Fibroblast of lung (primary cell): Measurements from ENCODE around the gene AK4. TPM values are rescaled to one million over a fixed set of nuclear protein-coding genes. Genes with fewer than 3 reads are reported as not detected.

ENCODE experiments used
- DNase-seq, 2 donors: peaks; one replicate each; pipeline versions ENCODE4 v3.0.0 to v3.0.0-alpha.2; 2010; ENCODE audit warnings: low read depth in 2 of 2
- H2AFZ ChIP-seq: 2 replicates; pipeline ENCODE4 v1.5.1; 2012; ENCODE audit warnings: low read length, control low read depth, inconsistent platforms
- H3K27ac ChIP-seq: 2 replicates; pipeline ENCODE4 v1.5.1; 2011; ENCODE audit warnings: low read length, control low read depth; ENCODE audit not compliant: insufficient read depth
- H3K27me3 ChIP-seq: 2 replicates; pipeline ENCODE4 v1.5.1; 2011; ENCODE audit warnings: mild to moderate bottlenecking, low read length; ENCODE audit not compliant: control insufficient read depth, insufficient read depth
- H3K36me3 ChIP-seq: 2 replicates; pipeline ENCODE4 v1.5.1; 2011; ENCODE audit warnings: low read length; ENCODE audit not compliant: control insufficient read depth, insufficient read depth
- H3K4me1 ChIP-seq: 2 replicates; pipeline ENCODE4 v1.5.1; 2011; ENCODE audit warnings: low read length; ENCODE audit not compliant: control insufficient read depth, insufficient read depth; ENCODE audit errors: extremely low read depth
- H3K4me2 ChIP-seq: 2 replicates; pipeline ENCODE4 v1.5.1; 2011; ENCODE audit warnings: low read length, control low read depth; ENCODE audit not compliant: insufficient read depth; ENCODE audit errors: extremely low read depth
- H3K4me3 ChIP-seq, 4 experiments: fragments of 200-600 bp in 1 of 4; sonication (generic) in 1 of 4; replicated peaks in 1 of 4; 2 replicates each; pipeline ENCODE4 v1.5.1; 2011 to 2016; ENCODE audit warnings: low read length in 4 of 4, low read depth in 3 of 4, mild to moderate bottlenecking in 3 of 4, control low read depth in 2 of 4, inconsistent platforms in 1 of 4, mixed read lengths in 1 of 4; ENCODE audit not compliant: insufficient read depth in 1 of 4; ENCODE audit errors: control extremely low read depth in 1 of 4
- H3K79me2 ChIP-seq: 2 replicates; pipeline ENCODE4 v1.5.1; 2012; ENCODE audit warnings: mild to moderate bottlenecking, low read length, inconsistent platforms; ENCODE audit not compliant: control insufficient read depth, insufficient read depth
- H3K9ac ChIP-seq: 2 replicates; pipeline ENCODE4 v1.5.1; 2011; ENCODE audit warnings: mild to moderate bottlenecking, low read length, control low read depth; ENCODE audit not compliant: insufficient read depth
- H3K9me3 ChIP-seq: 2 replicates; pipeline ENCODE4 v1.5.1; 2012; ENCODE audit warnings: low read depth, low read length; ENCODE audit not compliant: control insufficient read depth, insufficient read depth
- H4K20me1 ChIP-seq: 2 replicates; pipeline ENCODE4 v1.5.1; 2011; ENCODE audit warnings: low read length; ENCODE audit not compliant: control insufficient read depth, insufficient read depth; ENCODE audit errors: extremely low read depth
- EZH2 ChIP-seq: IDR thresholded peaks from 2 replicates; pipeline ENCODE4 v1.5.1; 2012; ENCODE audit warnings: low read length, control low read depth, mild to moderate bottlenecking; ENCODE audit errors: missing control alignments
- polyA plus RNA-seq, 2 donors: library from polyadenylated mRNA; depleted of rRNA in 1 of 2; stranded (reverse) in 1 of 2; unstranded in 1 of 2; fragments of >200 nt; gene quantifications; 2 replicates each; pipeline ENCODE4 v1.2.1, GENCODE V29; 2011 to 2012; ENCODE audit warnings: missing spikeins in 1 of 2
- total RNA-seq: library from RNA; depleted of rRNA; stranded (reverse); fragments of >200 nt; gene quantifications from 2 replicates; pipeline ENCODE4 v1.2.1, GENCODE V29; 2014
- TF ChIP-seq, protein P1 (sequence below), 2 donors: IDR thresholded peaks in 1 of 2; conservative IDR thresholded peaks in 1 of 2; 1 replicate in 1 of 2; 2 replicates in 1 of 2; pipeline ENCODE4 v1.5.1; 2011 to 2012; ENCODE audit warnings: low read length in 2 of 2, control low read depth in 1 of 2, inconsistent platforms in 1 of 2, low read depth in 1 of 2, mild to moderate bottlenecking in 1 of 2

Gene AK4
- total and polyA plus RNA-seq, 2 donors (not counting 1 experiment from before 2014, with no cell fraction given) = 6.3 to 49.3 TPM

DNA sequence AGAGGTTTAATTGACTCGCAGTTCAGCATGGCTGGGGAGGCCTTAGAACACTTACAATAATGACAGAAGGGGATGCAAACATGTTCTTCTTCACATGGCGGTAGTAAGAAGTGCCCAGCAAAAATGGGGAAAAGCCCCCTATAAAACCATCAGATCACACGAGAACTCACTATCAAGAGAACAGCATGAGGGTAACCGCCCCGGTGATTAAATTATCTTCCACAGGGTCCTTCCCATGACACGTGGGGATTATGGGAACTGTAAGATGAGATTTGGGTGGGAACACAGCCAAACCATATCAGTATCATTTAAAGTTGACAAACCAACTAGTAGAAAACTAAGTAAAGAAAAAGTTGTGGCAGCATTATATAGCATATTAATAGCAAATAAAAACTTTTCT, 90.0 kb downstream of the AK4 start:
- H3K9me3 ChIP-seq = no peaks in the 10 kb centered on the region
- no peak overlapping the region for H3K9ac ChIP-seq
- no peak for DNase-seq
- no peaks in the 10 kb centered on the region for H3K36me3 ChIP-seq
- H3K4me2 ChIP-seq = no peak overlapping the region
- no peak overlapping the region for H3K27ac ChIP-seq
- H3K4me3 ChIP-seq = no peak overlapping the region
- no peak for TF ChIP-seq EZH2
- TF ChIP-seq, protein P1, sequence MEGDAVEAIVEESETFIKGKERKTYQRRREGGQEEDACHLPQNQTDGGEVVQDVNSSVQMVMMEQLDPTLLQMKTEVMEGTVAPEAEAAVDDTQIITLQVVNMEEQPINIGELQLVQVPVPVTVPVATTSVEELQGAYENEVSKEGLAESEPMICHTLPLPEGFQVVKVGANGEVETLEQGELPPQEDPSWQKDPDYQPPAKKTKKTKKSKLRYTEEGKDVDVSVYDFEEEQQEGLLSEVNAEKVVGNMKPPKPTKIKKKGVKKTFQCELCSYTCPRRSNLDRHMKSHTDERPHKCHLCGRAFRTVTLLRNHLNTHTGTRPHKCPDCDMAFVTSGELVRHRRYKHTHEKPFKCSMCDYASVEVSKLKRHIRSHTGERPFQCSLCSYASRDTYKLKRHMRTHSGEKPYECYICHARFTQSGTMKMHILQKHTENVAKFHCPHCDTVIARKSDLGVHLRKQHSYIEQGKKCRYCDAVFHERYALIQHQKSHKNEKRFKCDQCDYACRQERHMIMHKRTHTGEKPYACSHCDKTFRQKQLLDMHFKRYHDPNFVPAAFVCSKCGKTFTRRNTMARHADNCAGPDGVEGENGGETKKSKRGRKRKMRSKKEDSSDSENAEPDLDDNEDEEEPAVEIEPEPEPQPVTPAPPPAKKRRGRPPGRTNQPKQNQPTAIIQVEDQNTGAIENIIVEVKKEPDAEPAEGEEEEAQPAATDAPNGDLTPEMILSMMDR (conservative IDR thresholded peaks at IDR 0.05 in 1 of 2, IDR thresholded peaks at IDR 0.05 in 1 of 2; ENCODE audit: low read depth in 1 of 2, low read length in 2 of 2) = no peak
- no peaks in the 10 kb centered on the region for H4K20me1 ChIP-seq
- H2AFZ ChIP-seq = no peak overlapping the region
- H3K27me3 ChIP-seq = no peaks in the 10 kb centered on the region
- H3K79me2 ChIP-seq = no peaks in the 10 kb centered on the region
- H3K4me1 ChIP-seq = no peaks in the 10 kb centered on the region

DNA sequence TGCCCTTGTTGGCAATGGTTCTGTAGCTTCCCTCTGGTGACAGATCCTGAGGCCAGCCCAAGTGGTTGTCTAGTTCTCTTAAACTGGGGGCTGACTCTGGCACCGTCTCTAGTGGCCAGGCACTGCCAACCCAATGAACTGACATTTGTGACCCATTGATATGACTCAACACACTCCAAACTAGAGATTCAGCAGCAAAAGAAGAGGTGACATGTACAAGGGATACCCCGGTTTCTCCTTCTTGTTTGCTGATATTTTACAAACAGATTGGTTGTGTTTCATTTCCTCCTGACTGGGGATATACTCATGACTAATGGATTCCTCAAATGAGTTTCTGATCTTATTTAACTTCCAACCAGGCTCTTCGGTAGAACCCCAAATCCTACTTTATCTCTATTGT, 95.5 kb downstream of the AK4 start:
- Histone ChIP-seq H3K27ac (no peak overlapping the region), H2AFZ (no peak overlapping the region), H4K20me1 (no peaks in the 10 kb centered on the region), H3K9ac (no peak overlapping the region), H3K9me3 (no peaks in the 10 kb centered on the region), H3K79me2 (no peaks in the 10 kb centered on the region), H3K4me3 (no peak overlapping the region), H3K4me1 (no peaks in the 10 kb centered on the region), H3K4me2 (no peak overlapping the region), H3K36me3 (no peaks in the 10 kb centered on the region), H3K27me3 (no peaks in the 10 kb centered on the region)
- no peak for DNase-seq
- no peak for TF ChIP-seq EZH2
- TF ChIP-seq, protein P1 (conservative IDR thresholded peaks at IDR 0.05 in 1 of 2, IDR thresholded peaks at IDR 0.05 in 1 of 2; ENCODE audit: low read depth in 1 of 2, low read length in 2 of 2) = no peak

DNA sequence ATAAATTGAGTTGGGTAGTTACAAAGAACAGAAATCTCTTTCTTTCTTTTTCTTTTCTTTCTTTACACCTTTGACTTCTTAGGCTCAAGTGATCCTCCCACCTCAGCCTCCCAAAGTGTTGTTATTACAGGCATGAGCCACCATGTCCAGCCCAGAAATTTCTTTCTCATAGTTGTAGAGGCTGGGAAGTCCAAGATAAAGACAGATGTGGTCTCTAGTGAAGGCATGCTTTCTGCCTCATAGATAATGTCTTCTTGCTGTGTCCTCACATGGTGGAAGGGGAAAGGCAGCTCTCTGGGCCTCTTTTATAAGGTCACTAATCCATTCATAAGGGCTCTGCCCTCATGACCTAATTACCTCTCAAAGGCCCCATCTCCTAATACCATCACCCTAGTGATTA, 97.3 kb downstream of the AK4 start:
- H3K9ac ChIP-seq = no peak overlapping the region

More for the DNA sequence above, 97.3 kb downstream of the AK4 start:
- Histone ChIP-seq H3K4me2 (no peak overlapping the region), H3K79me2 (no peaks in the 10 kb centered on the region), H3K4me1 (no peaks in the 10 kb centered on the region), H3K9me3 (no peaks in the 10 kb centered on the region), H3K27me3 (no peaks in the 10 kb centered on the region), H3K27ac (no peak overlapping the region), H3K4me3 (no peak overlapping the region), H4K20me1 (no peaks in the 10 kb centered on the region), H3K36me3 (no peaks in the 10 kb centered on the region), H2AFZ (no peak overlapping the region)
- no peak for TF ChIP-seq EZH2
- TF ChIP-seq, protein P1 (conservative IDR thresholded peaks at IDR 0.05 in 1 of 2, IDR thresholded peaks at IDR 0.05 in 1 of 2; ENCODE audit: low read depth in 1 of 2, low read length in 2 of 2) = no peak
- DNase-seq = no peak
